SK-N-SH (cell line): Measurements from ENCODE around the gene IL18. TPM values are rescaled to one million over a fixed set of nuclear protein-coding genes. Genes with fewer than 3 reads are reported as not detected.

Source experiments
- CTCF ChIA-PET: fragments of 300-600, 350-600 bp; formaldehyde crosslinking; extraction: SDS; loops from one replicate; lab custom pipeline; 2021; lab: Yijun Ruan, JAX
- POLR2A ChIA-PET: fragments of 350-600 bp; sonication (Branson Sonifier 250); formaldehyde crosslinking; extraction: SDS; loops from one replicate; lab custom pipeline; 2020; ENCODE audit warnings: antibody characterized with exemption, inconsistent platforms; lab: Yijun Ruan, JAX
- DNase-seq: peaks from one replicate; pipeline ENCODE4 v3.0.0; 2012
- H2AFZ ChIP-seq: fragments of 200-600 bp; sonication (generic); 2 replicates; pipeline ENCODE4 v1.8.1; 2016; ENCODE audit warnings: antibody characterized with exemption, mild to moderate bottlenecking, low read depth
- H3F3A ChIP-seq: fragments of 200-600 bp; sonication (generic); replicated peaks from 2 replicates; pipeline ENCODE3; 2016; ENCODE audit warnings: antibody characterized with exemption, mild to moderate bottlenecking; ENCODE audit not compliant: insufficient read depth
- H3K27ac ChIP-seq, 2 experiments: fragments of 200-500 bp in 1 of 2; fragments of 200-600 bp in 1 of 2; sonication (Bioruptor generic) in 1 of 2; sonication (generic), shearing (Covaris generic) in 1 of 2; 2 replicates each; pipeline versions ENCODE4 v1.5.1 to v1.6.1; 2014 to 2016; ENCODE audit warnings: low read depth in 2 of 2, inconsistent platforms in 1 of 2, low read length in 1 of 2, mild to moderate bottlenecking in 1 of 2, mixed read lengths in 1 of 2
- H3K27me3 ChIP-seq: fragments of 200-600 bp; sonication (generic), shearing (Covaris generic); 2 replicates; pipeline ENCODE4 v1.6.1; 2016; ENCODE audit warnings: mixed run types; ENCODE audit not compliant: insufficient read depth
- H3K36me3 ChIP-seq, 2 experiments: fragments of 200-500 bp in 1 of 2; fragments of 200-600 bp in 1 of 2; sonication (Bioruptor generic) in 1 of 2; sonication (generic) in 1 of 2; replicated peaks in 1 of 2; 2 replicates each; pipeline versions ENCODE3 to v1.5.1; 2014 to 2016; ENCODE audit warnings: low read length in 1 of 2, mild to moderate bottlenecking in 1 of 2; ENCODE audit not compliant: insufficient read depth in 2 of 2, control insufficient read depth in 1 of 2
- H3K4me1 ChIP-seq, 2 experiments: fragments of 200-500 bp in 1 of 2; fragments of 200-600 bp in 1 of 2; sonication (Bioruptor generic) in 1 of 2; sonication (generic), shearing (Covaris generic) in 1 of 2; 2 replicates each; pipeline versions ENCODE4 v1.5.1 to v1.6.1; 2014 to 2016; ENCODE audit warnings: low read depth in 1 of 2, low read length in 1 of 2, mixed run types in 1 of 2; ENCODE audit not compliant: insufficient read depth in 2 of 2, control insufficient read depth in 1 of 2
- H3K4me2 ChIP-seq: fragments of 200-600 bp; sonication (generic), shearing (Covaris generic); 2 replicates; pipeline ENCODE4 v1.6.1; 2017; ENCODE audit warnings: mixed run types
- H3K4me3 ChIP-seq, 2 experiments: fragments of 200-500 bp in 1 of 2; fragments of 200-600 bp in 1 of 2; sonication (Bioruptor generic) in 1 of 2; sonication (generic), shearing (Covaris generic) in 1 of 2; 2 replicates each; pipeline versions ENCODE4 v1.5.1 to v1.8.1; 2014 to 2016; ENCODE audit warnings: low read depth in 2 of 2, inconsistent platforms in 1 of 2, low read length in 1 of 2, mild to moderate bottlenecking in 1 of 2, mixed read lengths in 1 of 2, moderate library complexity in 1 of 2
- H3K79me2 ChIP-seq: fragments of 200-600 bp; sonication (generic); 2 replicates; pipeline ENCODE4 v1.8.1; 2017; ENCODE audit warnings: mild to moderate bottlenecking; ENCODE audit not compliant: insufficient read depth
- H3K9ac ChIP-seq: fragments of 200-600 bp; sonication (generic); 2 replicates; pipeline ENCODE4 v1.6.1; 2017; ENCODE audit warnings: mixed run types
- H3K9me2 ChIP-seq: fragments of 200-600 bp; sonication (generic); 2 replicates; pipeline ENCODE4 v1.6.1; 2017; ENCODE audit warnings: mixed run types
- H3K9me3 ChIP-seq: fragments of 200-600 bp; sonication (generic); 2 replicates; pipeline ENCODE4 v1.6.1; 2017; ENCODE audit warnings: mixed run types, mild to moderate bottlenecking, moderate library complexity
- H4K20me1 ChIP-seq: fragments of 200-600 bp; sonication (generic); 2 replicates; pipeline ENCODE4 v1.6.1; 2017; ENCODE audit warnings: mild to moderate bottlenecking, mixed run types; ENCODE audit not compliant: insufficient read depth
- FOXM1 ChIP-seq: IDR thresholded peaks from 2 replicates; pipeline ENCODE4 v1.4.0; 2012; ENCODE audit warnings: low read depth, mild to moderate bottlenecking
- IRF3 ChIP-seq: fragments of 150-350 bp; IDR thresholded peaks from 2 replicates; pipeline ENCODE4 v1.6.1; 2016; ENCODE audit warnings: mild to moderate bottlenecking, low read depth, low read length
- NRF1 ChIP-seq: IDR thresholded peaks from 2 replicates; pipeline ENCODE4 v1.6.1; 2012; ENCODE audit warnings: low read depth, mild to moderate bottlenecking, low read length
- PBX3 ChIP-seq: IDR thresholded peaks from 2 replicates; pipeline ENCODE4; 2012
- RFX5 ChIP-seq: IDR thresholded peaks from 2 replicates; pipeline ENCODE4 v1.6.1; 2012; ENCODE audit warnings: mild to moderate bottlenecking, improper control_type of control experiment, low read length
- SIN3A ChIP-seq: IDR thresholded peaks from 2 replicates; pipeline ENCODE4 v1.6.1; 2012; ENCODE audit warnings: low read depth, mild to moderate bottlenecking, low read length, moderate library complexity, borderline replicate concordance
- SMC3 ChIP-seq: IDR thresholded peaks from 2 replicates; pipeline ENCODE4 v1.6.1; 2012; ENCODE audit warnings: low read depth, low read length, improper control_type of control experiment
- USF1 ChIP-seq: IDR thresholded peaks from 2 replicates; pipeline ENCODE4 v1.4.0; 2012; ENCODE audit warnings: low read depth, borderline replicate concordance
- USF2 ChIP-seq: fragments of 150-350 bp; IDR thresholded peaks from 2 replicates; pipeline ENCODE4 v1.6.1; 2017; ENCODE audit warnings: antibody characterized with exemption, low read length, low read depth, borderline replicate concordance
- YY1 ChIP-seq: IDR thresholded peaks from 2 replicates; pipeline ENCODE4 v1.4.0; 2012; ENCODE audit warnings: low read depth, mild to moderate bottlenecking
- WGBS: methylation state at CpG from one replicate; pipeline ENCODE4 v1.1.6; 2017; ENCODE audit warnings: low lambda C conversion rate; 5-methylcytosine and 5-hydroxymethylcytosine counted together
- polyA plus RNA-seq, 3 experiments: library from polyadenylated mRNA; depleted of rRNA; stranded (reverse); fragments of >200 nt; gene quantifications; 2 replicates each; pipeline ENCODE4 v1.2.3, GENCODE V29; 2012

The IL18 gene
- polyA plus RNA-seq, 1 of the 3 experiments (the other 2 are of a cell fraction) = 0.28 TPM

GRCh38 chr11:112123129-112123528 lies 40.8 kb downstream of the IL18 start (continued):
- TF ChIP-seq PBX3 = no peak
- TF ChIP-seq RFX5 = no peak
- no peak for TF ChIP-seq FOXM1
- no peak for TF ChIP-seq IRF3
- TF ChIP-seq NRF1 = no peak
- TF ChIP-seq USF2 = no peak
- TF ChIP-seq USF1 = no peak

GRCh38 chr11:112121981-112122615 lies 41.8 kb downstream of the IL18 start:
- H2AFZ ChIP-seq = no peak overlapping the region
- POLR2A ChIA-PET = no interaction called here
- no peaks in the 10 kb centered on the region for H3K9me3 ChIP-seq
- DNase-seq = no peak
- H3K36me3 ChIP-seq = no peaks in the 10 kb centered on the region
- H3K9ac ChIP-seq = no peak overlapping the region
- CTCF ChIA-PET = interaction anchor here (0.8 to 1.4 kb wide), 6 partner anchors 8 to 158 kb away, joined by 3 to 8 read pairs (median 4); partner anchors contain the start of gene BCO2
- H3F3A ChIP-seq = peaks cover 20% of the 10 kb centered on the region
- peaks cover 0 to 22% of the 10 kb centered on the region in 2 experiments; a peak in 1 of 4 replicates for H3K4me1 ChIP-seq
- no peaks in the 10 kb centered on the region for H3K27me3 ChIP-seq
- H3K27ac ChIP-seq = no peak overlapping the region
- H3K9me2 ChIP-seq = no peaks in the 10 kb centered on the region
- TF ChIP-seq YY1 (no peak), USF2 (no peak), SMC3 (no peak), SIN3A (no peak), FOXM1 (no peak)
- no peaks in the 10 kb centered on the region for H4K20me1 ChIP-seq
- no peak overlapping the region for H3K4me2 ChIP-seq
- H3K79me2 ChIP-seq = no peaks in the 10 kb centered on the region
- H3K4me3 ChIP-seq = no peak overlapping the region
- WGBS = 99% methylated on average over 5 of the region's 5 CpGs
